Frontal cortex (tissue), 4 donors: Measurements from ENCODE around the gene VPS33B. TPM values are rescaled to one million over a fixed set of nuclear protein-coding genes. Genes with fewer than 3 reads are reported as not detected.
A peak's percentile ranks its signal among the peaks of the same experiment; 100 is the strongest.
"Not testable (repeated sequence)": the region's sequence is repeated elsewhere in the genome, so short reads cannot be mapped to it uniquely, and the experiment has no call there.

Experiments
- DNase-seq, 2 donors: peaks; one replicate each; pipeline ENCODE4 v3.0.0; 2012; ENCODE audit warnings: low spot score in 2 of 2
- FAIRE-seq: peaks from 2 replicates; lab custom pipeline; 2012; peaks lifted over from hg19 to GRCh38; lab: Jason Lieb, UNC
- total RNA-seq: library from RNA; depleted of rRNA; stranded (reverse); fragments of >200 nt; gene quantifications from one replicate; pipeline ENCODE4 v1.2.3, GENCODE V29; 2014
- donor health status: control.
- donor health status: control.
- donor health status: control.

Gene VPS33B
- total RNA-seq, 1 donor from 2014 or later: 15.5 TPM

- DNase-seq (no peak), FAIRE-seq (no peak)
Observed at GRCh38 chr15:91032919-91033803, 10.8 kb upstream of the VPS33B start.

- FAIRE-seq (no peak), DNase-seq (no peak)
Observed at GRCh38 chr15:91031796-91032195, 9.4 kb upstream of the VPS33B start.

GRCh38 chr15:91027677-91028076 is 5.3 kb upstream of the VPS33B start:
- FAIRE-seq: no peak
- no peak for DNase-seq

GRCh38 chr15:91023720-91024119 is 1.3 kb upstream of the VPS33B start:
- FAIRE-seq: no peak
- DNase-seq: no peak

GRCh38 chr15:91022832-91023129 is 387 bp upstream of the VPS33B start:
- no peak for FAIRE-seq

GRCh38 chr15:91021516-91022074 is 799 bp downstream of the VPS33B start:
- FAIRE-seq: no peak

More at GRCh38 chr15:91022832-91023129, 387 bp upstream of the VPS33B start:
- DNase-seq: no peak

GRCh38 chr15:91018158-91018557 is 4.2 kb downstream of the VPS33B start:
- DNase-seq: no peak
- FAIRE-seq: no peak

More at GRCh38 chr15:91021516-91022074, 799 bp downstream of the VPS33B start:
- DNase-seq: no peak

GRCh38 chr15:91017716-91018115 is 4.7 kb downstream of the VPS33B start:
- no peak for FAIRE-seq
- DNase-seq: no peak

GRCh38 chr15:91013701-91014100 is 8.7 kb downstream of the VPS33B start:
- DNase-seq, FAIRE-seq: not testable (repeated sequence)

GRCh38 chr15:91007266-91007665 is 15.1 kb downstream of the VPS33B start:
- no peak for FAIRE-seq
- DNase-seq: no peak

- no peak for FAIRE-seq
- DNase-seq: no peak
Observed at GRCh38 chr15:91001209-91001608, 21.2 kb downstream of the VPS33B start.

- no peak for FAIRE-seq
Observed at GRCh38 chr15:90998737-90999136, 23.7 kb downstream of the VPS33B start.

GRCh38 chr15:90994417-90995311 is 27.7 kb downstream of the VPS33B start, which contains the start of gene PRC1:
TSS of gene PRC1 (minus strand) at chr15:90994535. CDS start at chr15:90994417, 118 bp downstream.
- FAIRE-seq: no peak
- peak; percentile 99 to 100 for DNase-seq

More at GRCh38 chr15:90998737-90999136, 23.7 kb downstream of the VPS33B start:
- DNase-seq: no peak

- DNase-seq: peak in 1 of 2 donors; percentile 35
- no peak for FAIRE-seq
Observed at GRCh38 chr15:90994059-90994416, 28.4 kb downstream of the VPS33B start.

GRCh38 chr15:90991587-90992285 is 30.7 kb downstream of the VPS33B start:
- DNase-seq: no peak
- FAIRE-seq: no peak

GRCh38 chr15:90990446-90990845 is 31.9 kb downstream of the VPS33B start:
- FAIRE-seq (no peak), DNase-seq (no peak)

GRCh38 chr15:90989040-90989768 is 33.2 kb downstream of the VPS33B start:
- DNase-seq (no peak), FAIRE-seq (no peak)

- DNase-seq: no peak
- no peak for FAIRE-seq
Observed at GRCh38 chr15:90988296-90988695, 34.1 kb downstream of the VPS33B start.

GRCh38 chr15:90987561-90988141 is 34.7 kb downstream of the VPS33B start:
- FAIRE-seq (no peak), DNase-seq (no peak)
